ENCODE results near the gene SYCE3. TPM values are rescaled to one million over a fixed set of nuclear protein-coding genes. Genes with fewer than 3 reads are reported as not detected.

The SYCE3 gene
- total and polyA plus RNA-seq, 9 of the 15 experiments (the other 6 are each of a cell fraction or from before 2014, with no cell fraction given), result 0.56 TPM; not detected in 8

GRCh38 chr22:50507991-50508884 lies 54.5 kb downstream of the SYCE3 start, which contains the start of gene NCAPH2 (continued):
- no peak for TF ChIP-seq ZNF253 (CRISPR knock-in tag; conservative IDR thresholded peaks at IDR 0.05)
- no peak for TF ChIP-seq ZNF75A (CRISPR knock-in tag; IDR thresholded peaks at IDR 0.05)
- TF ChIP-seq UBTF (IDR thresholded peaks at IDR 0.05; ENCODE audit: borderline replicate concordance in 1 of 2, low read depth in 2 of 2, low read length in 2 of 2), result no peak
- TF ChIP-seq L3MBTL2 (IDR thresholded peaks at IDR 0.05), result no peak
- TF ChIP-seq MEF2A (IDR thresholded peaks at IDR 0.05; ENCODE audit: control insufficient read depth, low read depth, low read length), result no peak
- no peak for TF ChIP-seq ZNF140 (CRISPR knock-in tag; IDR thresholded peaks at IDR 0.05)
- TF ChIP-seq TRIM25 (IDR thresholded peaks at IDR 0.05; ENCODE audit: borderline replicate concordance), result no peak
- TF ChIP-seq CCNT2 (IDR thresholded peaks at IDR 0.05; ENCODE audit: borderline replicate concordance, extremely low read depth, insufficient read length, low read depth, low read length), result no peak
- TF ChIP-seq CBX1 (IDR thresholded peaks at IDR 0.05; ENCODE audit: low read depth), result no peak
- no peak for TF ChIP-seq PTBP1 (IDR thresholded peaks at IDR 0.05; ENCODE audit: low read depth, low read length)
- peak; percentile 91 for TF ChIP-seq EGR1 (conservative IDR thresholded peaks at IDR 0.05)
- TF ChIP-seq, protein P1, sequence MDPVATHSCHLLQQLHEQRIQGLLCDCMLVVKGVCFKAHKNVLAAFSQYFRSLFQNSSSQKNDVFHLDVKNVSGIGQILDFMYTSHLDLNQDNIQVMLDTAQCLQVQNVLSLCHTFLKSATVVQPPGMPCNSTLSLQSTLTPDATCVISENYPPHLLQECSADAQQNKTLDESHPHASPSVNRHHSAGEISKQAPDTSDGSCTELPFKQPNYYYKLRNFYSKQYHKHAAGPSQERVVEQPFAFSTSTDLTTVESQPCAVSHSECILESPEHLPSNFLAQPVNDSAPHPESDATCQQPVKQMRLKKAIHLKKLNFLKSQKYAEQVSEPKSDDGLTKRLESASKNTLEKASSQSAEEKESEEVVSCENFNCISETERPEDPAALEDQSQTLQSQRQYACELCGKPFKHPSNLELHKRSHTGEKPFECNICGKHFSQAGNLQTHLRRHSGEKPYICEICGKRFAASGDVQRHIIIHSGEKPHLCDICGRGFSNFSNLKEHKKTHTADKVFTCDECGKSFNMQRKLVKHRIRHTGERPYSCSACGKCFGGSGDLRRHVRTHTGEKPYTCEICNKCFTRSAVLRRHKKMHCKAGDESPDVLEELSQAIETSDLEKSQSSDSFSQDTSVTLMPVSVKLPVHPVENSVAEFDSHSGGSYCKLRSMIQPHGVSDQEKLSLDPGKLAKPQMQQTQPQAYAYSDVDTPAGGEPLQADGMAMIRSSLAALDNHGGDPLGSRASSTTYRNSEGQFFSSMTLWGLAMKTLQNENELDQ (CRISPR knock-in tag; IDR thresholded peaks at IDR 0.05; ENCODE audit: borderline replicate concordance), result no peak
- TF ChIP-seq, protein P2, sequence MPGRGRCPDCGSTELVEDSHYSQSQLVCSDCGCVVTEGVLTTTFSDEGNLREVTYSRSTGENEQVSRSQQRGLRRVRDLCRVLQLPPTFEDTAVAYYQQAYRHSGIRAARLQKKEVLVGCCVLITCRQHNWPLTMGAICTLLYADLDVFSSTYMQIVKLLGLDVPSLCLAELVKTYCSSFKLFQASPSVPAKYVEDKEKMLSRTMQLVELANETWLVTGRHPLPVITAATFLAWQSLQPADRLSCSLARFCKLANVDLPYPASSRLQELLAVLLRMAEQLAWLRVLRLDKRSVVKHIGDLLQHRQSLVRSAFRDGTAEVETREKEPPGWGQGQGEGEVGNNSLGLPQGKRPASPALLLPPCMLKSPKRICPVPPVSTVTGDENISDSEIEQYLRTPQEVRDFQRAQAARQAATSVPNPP (IDR thresholded peaks at IDR 0.05; ENCODE audit: borderline replicate concordance, insufficient read depth, insufficient read length), result no peak
- peak; percentile 84 for TF ChIP-seq KDM5B (IDR thresholded peaks at IDR 0.05; ENCODE audit: insufficient replicate concordance, low read depth, low read length)
- no peak for TF ChIP-seq SMAD3 (CRISPR knock-in tag; conservative IDR thresholded peaks at IDR 0.05)
- no peak for TF ChIP-seq BACH1 (tag; IDR thresholded peaks at IDR 0.05)
- peak; percentile 46; the same call in 1 of the 2 replicates for TF ChIP-seq MTA3 (IDR thresholded peaks at IDR 0.05; ENCODE audit: borderline replicate concordance)
- TF ChIP-seq RHOXF2B (CRISPR knock-in tag; conservative IDR thresholded peaks at IDR 0.05), result no peak

Measured in K562 (cell line).